NCI-H1092 treated with DMSO at 0.1 percent for 48 hours (cell line): Measurements from ENCODE around the gene TP53AIP1.

Experiments used
- DNase-seq: peaks from one replicate; lab custom pipeline; 2025; lab: John Stamatoyannopoulos, UW

The TP53AIP1 gene

GRCh38 chr11:128943428-128943976, 831 bp upstream of the TP53AIP1 start:
- DNase-seq: no peak

GRCh38 chr11:128942272-128942612, 429 bp downstream of the TP53AIP1 start:
- DNase-seq: no peak

DNA sequence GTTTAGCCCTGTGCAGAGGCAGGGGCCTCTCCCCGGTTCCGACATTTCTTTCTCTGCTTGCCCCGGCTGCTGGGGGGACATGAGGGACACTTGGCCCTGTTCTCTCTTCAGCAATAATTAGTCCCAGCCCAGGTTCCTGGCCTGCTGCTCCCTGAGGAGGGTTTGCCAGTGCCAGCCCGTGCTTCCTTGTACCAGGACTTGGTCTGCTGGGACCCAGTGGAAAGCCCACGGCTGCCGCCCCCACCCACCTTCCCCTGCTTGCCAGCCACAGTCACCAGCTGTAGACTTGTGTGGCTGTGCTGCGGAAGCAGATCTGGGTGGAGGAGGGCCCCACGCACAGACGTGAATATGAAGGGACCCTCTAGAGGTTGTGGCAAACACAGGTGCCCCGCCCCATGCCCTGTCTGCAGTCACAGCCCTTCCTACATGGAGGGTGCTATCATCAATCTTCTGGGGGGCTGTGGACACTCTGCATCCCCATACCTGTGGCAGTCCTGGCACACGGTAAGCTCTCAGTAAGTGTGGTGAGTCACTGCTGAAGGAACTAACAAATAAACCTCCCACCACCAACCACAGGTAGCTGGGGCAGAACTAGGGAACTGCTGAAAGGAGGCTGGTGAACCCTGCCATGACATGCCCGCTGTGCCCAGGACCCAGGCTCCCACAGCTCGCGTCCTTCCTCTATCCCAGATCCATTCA, 949 bp downstream of the TP53AIP1 start:
- no peak for DNase-seq

- DNase-seq: no peak
These were observed 1.6 kb downstream of the TP53AIP1 start for GRCh38 chr11:128941110-128941509.

- no peak for DNase-seq
These were observed 2.1 kb downstream of the TP53AIP1 start for GRCh38 chr11:128940603-128941002.

- DNase-seq: no peak
These were observed 2.5 kb downstream of the TP53AIP1 start for GRCh38 chr11:128940156-128940555.

DNA sequence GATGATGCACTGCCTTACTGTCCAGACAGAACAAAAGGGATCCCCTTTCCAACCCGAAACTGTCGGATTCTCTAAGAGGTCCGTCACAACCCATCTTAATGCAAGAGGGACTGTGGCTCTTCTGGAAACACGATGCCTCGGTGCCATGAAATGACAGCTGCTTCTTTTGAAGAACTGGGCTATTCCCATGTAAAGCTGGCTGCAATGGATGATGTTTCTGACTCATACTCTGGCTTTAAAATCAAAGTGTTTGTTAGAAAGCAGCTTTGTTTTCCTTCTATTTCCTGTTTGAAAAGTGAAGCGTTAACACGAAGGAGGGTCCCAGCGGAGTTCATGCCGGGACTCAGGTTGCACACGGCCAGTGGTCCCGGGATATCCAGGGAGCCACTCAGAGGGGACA, 3.1 kb downstream of the TP53AIP1 start:
- DNase-seq: no peak

DNA sequence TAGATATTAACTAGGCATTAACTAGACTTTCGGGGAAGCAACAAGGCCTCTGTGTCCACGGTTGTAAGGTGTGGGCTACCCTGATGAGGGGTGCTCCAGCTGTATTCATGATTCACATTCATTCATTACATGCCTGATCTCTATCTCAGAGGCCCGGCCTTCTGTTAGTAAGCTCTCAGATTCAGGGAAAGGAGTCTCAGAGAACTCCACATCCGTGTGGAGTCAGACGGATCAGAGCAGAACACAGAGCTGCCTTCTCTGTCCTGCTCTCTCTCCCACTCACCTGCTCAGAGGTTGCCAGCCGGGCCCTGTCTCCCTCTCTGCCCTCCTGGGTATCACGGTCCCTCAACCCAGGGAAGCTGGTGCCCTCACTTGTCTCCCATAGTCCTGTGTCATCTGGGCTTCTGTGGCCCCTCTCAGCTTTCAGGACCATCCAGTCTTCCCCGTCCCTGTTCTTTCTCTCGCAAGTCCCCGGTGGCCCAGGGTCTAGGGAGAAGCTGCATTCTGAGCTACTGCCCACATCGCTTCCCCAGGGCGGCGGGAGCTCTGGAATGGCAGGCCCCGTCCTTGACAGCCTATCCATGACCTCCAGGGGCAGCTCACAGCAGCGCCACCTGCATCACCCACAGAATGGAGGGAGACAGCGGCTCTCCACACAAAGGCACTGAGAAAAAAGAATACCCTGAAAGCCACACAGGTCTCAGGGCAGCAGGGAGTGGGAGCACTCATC, 4.3 kb downstream of the TP53AIP1 start:
- no peak for DNase-seq

DNA sequence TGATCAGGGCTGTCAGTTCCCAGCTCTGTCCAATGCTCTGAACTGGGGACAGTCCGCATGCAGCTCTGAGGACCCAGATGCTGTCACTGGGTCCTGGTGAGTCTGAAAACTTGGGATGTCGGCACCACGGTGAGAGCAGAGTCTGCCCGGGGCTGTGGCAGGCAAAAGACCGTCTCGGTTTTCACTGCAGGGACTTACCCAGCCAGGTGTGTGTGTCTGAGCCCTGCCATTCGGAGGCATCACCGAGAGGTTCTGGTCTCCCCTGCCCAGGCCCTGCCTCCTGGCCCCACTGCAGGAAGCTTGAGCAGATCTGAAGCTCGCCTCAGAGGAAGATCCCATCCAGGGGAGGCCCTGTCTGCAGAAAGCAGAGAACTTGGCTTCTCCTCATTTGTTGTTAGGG, 5.2 kb downstream of the TP53AIP1 start:
- peak; percentile 13 for DNase-seq

DNA sequence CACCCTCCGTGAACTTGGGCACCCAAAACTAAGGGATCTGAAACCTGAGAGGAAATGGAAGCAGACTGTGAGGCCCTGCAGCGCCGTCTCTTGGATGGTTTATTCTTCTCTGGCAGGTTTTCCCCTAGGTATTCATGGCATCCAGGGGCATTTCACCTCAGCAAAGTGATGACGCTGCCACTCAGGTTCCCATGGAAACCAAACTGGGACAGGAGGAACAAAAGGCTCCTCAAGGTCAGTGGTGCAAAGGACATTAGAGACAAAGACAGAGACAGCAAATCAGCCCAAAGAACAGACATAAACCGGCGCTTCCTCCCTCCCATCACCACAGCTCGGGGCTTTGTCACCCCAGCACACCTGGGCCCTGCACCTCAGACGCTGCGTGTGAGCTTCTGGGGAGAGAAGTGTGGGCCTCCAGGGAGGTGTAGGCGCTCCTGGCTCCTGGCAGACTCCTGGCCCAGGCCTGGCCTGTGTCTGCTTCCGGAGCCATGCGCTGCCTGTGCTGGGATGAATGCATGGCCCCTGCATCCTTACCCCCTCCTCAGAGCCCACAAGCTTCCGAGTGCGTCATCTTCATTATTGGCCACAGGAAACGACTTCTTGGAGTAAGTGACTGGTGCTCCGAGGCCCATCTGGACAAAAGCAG, 5.9 kb downstream of the TP53AIP1 start:
- no peak for DNase-seq

GRCh38 chr11:128934926-128935325, 7.7 kb downstream of the TP53AIP1 start:
- no peak for DNase-seq

GRCh38 chr11:128934351-128934750, 8.3 kb downstream of the TP53AIP1 start:
- DNase-seq: no peak

- DNase-seq: no peak
These were observed 9.0 kb downstream of the TP53AIP1 start for GRCh38 chr11:128933481-128934178.

DNA sequence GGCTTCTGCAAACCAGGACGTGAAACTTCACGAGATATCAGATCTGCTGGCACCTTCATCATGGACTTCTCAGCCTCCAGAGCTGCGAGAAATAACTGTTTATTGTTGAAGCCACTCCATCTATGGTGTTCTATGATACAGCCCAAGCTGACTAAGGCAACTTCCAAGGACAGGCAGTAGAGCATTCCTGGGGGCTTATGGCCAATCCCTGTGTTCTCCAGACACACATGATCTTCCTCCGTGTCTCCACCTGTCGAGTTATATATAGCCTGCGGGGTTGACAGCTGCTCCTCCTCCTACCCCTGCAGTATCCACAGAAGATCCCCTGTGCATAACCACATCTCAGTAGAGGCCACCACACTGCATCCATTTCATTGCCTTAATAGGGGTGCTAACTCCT, 11.0 kb downstream of the TP53AIP1 start:
- DNase-seq: no peak

GRCh38 chr11:128931066-128931465, 11.6 kb downstream of the TP53AIP1 start:
- no peak for DNase-seq

DNA sequence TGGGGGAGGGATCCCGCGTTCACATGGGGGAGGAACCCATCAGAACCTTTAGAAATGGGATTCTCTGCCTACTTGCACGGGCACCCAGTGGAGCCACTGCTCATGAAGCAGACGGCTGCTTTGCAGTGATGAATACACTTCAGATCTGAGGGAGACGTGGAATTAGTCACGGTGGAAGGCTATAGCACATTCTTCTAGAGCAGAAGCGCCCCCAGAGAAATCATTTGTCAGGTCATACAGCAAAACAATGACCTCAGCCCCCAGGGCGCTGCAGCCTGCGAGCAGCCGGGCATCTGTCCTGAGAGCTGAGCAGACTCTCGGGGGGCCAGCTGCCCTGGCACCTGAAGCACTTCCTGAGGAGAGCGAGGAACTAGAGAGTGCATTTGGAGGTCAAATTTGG, 12.7 kb downstream of the TP53AIP1 start:
- DNase-seq: no peak

DNA sequence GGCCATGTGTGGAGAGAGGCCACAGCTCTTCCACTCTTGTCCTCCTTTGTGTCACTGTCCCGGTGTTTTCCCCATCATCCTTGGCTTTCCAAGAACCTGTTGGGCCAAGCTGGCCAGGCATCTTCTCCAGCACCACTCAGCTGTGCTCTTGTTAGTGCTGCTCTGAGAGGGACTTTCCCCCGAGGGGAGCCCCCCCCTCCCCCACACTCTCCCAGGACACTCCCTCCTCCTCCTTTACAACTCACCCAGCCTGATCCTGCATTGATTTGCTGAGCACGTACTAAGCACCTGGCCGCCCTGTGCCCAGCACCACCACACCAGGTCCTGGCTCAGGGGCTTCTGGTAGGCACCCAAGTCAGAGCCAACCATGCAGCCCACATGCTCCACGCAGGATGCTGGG, 13.2 kb downstream of the TP53AIP1 start:
- no peak for DNase-seq

GRCh38 chr11:128928400-128928799, 14.3 kb downstream of the TP53AIP1 start:
- no peak for DNase-seq

- no peak for DNase-seq
These were observed 14.9 kb downstream of the TP53AIP1 start for GRCh38 chr11:128927683-128928336.

DNA sequence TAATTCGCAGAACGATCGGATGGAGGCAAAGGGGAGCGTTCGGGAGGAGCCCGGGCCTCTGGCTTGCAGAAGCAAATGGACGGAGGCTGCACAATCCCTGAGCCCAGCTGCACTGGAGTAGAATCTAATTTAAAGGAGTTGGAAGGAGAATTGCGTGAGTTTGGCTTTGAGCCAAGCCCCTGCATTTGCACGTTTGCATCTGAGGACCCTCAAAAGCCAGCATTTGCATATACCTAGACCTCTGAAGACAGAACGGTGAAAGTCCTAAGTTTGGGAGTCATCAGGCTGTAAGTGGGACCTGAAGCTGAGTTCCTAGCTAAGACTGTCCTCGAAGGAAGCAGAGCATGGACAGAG, 15.6 kb downstream of the TP53AIP1 start:
- DNase-seq: no peak

DNA sequence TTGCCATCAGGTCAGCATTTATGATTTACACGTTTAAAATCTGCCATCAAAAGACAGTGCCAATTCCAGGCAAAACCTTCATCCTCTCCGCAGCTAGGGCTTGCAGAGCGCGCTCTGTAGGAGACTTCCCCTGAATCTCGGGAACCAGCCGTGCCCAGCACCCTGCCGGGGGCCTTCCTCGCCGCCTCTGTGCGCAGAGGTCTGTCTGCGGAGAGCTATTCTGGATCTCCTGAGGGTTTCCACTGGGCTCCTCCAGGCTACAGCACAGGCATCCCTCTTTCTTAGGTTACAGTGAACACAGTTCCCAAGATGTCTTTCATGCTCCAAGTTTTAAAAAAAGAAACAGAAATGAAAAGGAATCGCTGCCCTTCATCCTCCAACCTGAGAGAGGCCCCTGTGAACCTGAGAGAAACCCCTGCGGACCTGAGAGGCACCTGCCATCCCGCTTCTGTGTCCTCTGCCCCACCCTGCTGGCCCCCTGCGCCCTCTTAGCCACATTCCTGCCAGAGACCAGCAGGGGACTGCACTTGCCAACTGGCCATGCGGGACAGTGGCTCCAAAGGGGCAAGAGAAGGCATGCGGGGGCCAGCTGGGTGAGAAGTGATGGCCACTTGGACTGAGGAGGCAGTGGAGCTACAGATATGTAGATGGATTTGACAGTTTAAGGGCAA, 16.1 kb downstream of the TP53AIP1 start:
- peak; percentile 53 for DNase-seq
